ENCODE results near the gene MUS81.
"Not testable (repeated sequence)": the region's sequence is repeated elsewhere in the genome, so short reads cannot be mapped to it uniquely, and the experiment has no call there.

MUS81 gene

GRCh38 chr11:65832231-65832630 lies 28.0 kb upstream of the MUS81 start:
- peak overlapping the region; percentile 5 for H3K4me3 Mint-ChIP-seq
- peaks cover 16% of the 10 kb centered on the region for H3K4me1 Mint-ChIP-seq (ENCODE audit: low read depth)
- DNase-seq (ENCODE audit: low spot score); H3K9me3 Mint-ChIP-seq; H3K27ac Mint-ChIP-seq; H3K36me3 Mint-ChIP-seq (ENCODE audit: low read depth): not testable (repeated sequence)
- H3K27me3 Mint-ChIP-seq (ENCODE audit: low read depth), result peaks cover 16% of the 10 kb centered on the region

GRCh38 chr11:65833297-65834030 lies 26.8 kb upstream of the MUS81 start, which contains the start of gene SNX32:
TSS of gene SNX32 (plus strand) at chr11:65833963. CDS start at chr11:65834066, 103 bp downstream.
- Mint-ChIP-seq H3K4me3 (no peak within 1 kb of the TSS), H3K9me3 (no peaks in the 10 kb centered on the region), H3K27me3 (ENCODE audit: low read depth) (peaks cover 16% of the 10 kb centered on the region), H3K4me1 (ENCODE audit: low read depth) (peaks cover 12% of the 10 kb centered on the region), H3K36me3 (ENCODE audit: low read depth) (no peaks in the 10 kb centered on the region), H3K27ac (no peak within 1 kb of the TSS)
- peak; percentile 94 for DNase-seq (ENCODE audit: low spot score)

GRCh38 chr11:65834202-65834601 lies 26.0 kb upstream of the MUS81 start:
- Mint-ChIP-seq H3K4me3 (no peak overlapping the region), H3K9me3 (no peaks in the 10 kb centered on the region)

GRCh38 chr11:65842144-65842543 lies 18.1 kb upstream of the MUS81 start:
- Mint-ChIP-seq H3K36me3 (ENCODE audit: low read depth) (no peaks in the 10 kb centered on the region), H3K4me1 (ENCODE audit: low read depth) (no peaks in the 10 kb centered on the region), H3K27me3 (ENCODE audit: low read depth) (no peaks in the 10 kb centered on the region), H3K27ac (no peak overlapping the region), H3K9me3 (no peaks in the 10 kb centered on the region), H3K4me3 (no peak overlapping the region)
- no peak for DNase-seq (ENCODE audit: low spot score)

More at GRCh38 chr11:65834202-65834601, 26.0 kb upstream of the MUS81 start:
- DNase-seq (ENCODE audit: low spot score), result no peak
- Mint-ChIP-seq H3K4me1 (ENCODE audit: low read depth) (peaks cover 10% of the 10 kb centered on the region), H3K27ac (no peak overlapping the region), H3K27me3 (ENCODE audit: low read depth) (peaks cover 16% of the 10 kb centered on the region), H3K36me3 (ENCODE audit: low read depth) (no peaks in the 10 kb centered on the region)

- no peak overlapping the region for H3K27ac Mint-ChIP-seq
- no peaks in the 10 kb centered on the region for H3K27me3 Mint-ChIP-seq (ENCODE audit: low read depth)
- no peak overlapping the region for H3K4me3 Mint-ChIP-seq
- DNase-seq (ENCODE audit: low spot score), result no peak
- no peaks in the 10 kb centered on the region for H3K9me3 Mint-ChIP-seq
- no peaks in the 10 kb centered on the region for H3K36me3 Mint-ChIP-seq (ENCODE audit: low read depth)
- H3K4me1 Mint-ChIP-seq (ENCODE audit: low read depth), result no peaks in the 10 kb centered on the region
These were observed 16.4 kb upstream of the MUS81 start for GRCh38 chr11:65843811-65844210.

- H3K4me1 Mint-ChIP-seq (ENCODE audit: low read depth), result no peaks in the 10 kb centered on the region
- no peak overlapping the region for H3K27ac Mint-ChIP-seq
These were observed 15.9 kb upstream of the MUS81 start for GRCh38 chr11:65844231-65844872.

GRCh38 chr11:65847746-65848145 lies 12.5 kb upstream of the MUS81 start:
- no peak overlapping the region for H3K4me3 Mint-ChIP-seq
- peaks cover 2% of the 10 kb centered on the region for H3K4me1 Mint-ChIP-seq (ENCODE audit: low read depth)
- H3K9me3 Mint-ChIP-seq, result peaks cover 8% of the 10 kb centered on the region
- H3K27ac Mint-ChIP-seq, result no peak overlapping the region
- no peaks in the 10 kb centered on the region for H3K27me3 Mint-ChIP-seq (ENCODE audit: low read depth)
- DNase-seq (ENCODE audit: low spot score), result no peak
- peaks cover 26% of the 10 kb centered on the region for H3K36me3 Mint-ChIP-seq (ENCODE audit: low read depth)

More at GRCh38 chr11:65844231-65844872, 15.9 kb upstream of the MUS81 start:
- Mint-ChIP-seq H3K36me3 (ENCODE audit: low read depth) (no peaks in the 10 kb centered on the region), H3K27me3 (ENCODE audit: low read depth) (no peaks in the 10 kb centered on the region), H3K9me3 (no peaks in the 10 kb centered on the region), H3K4me3 (no peak overlapping the region)
- DNase-seq (ENCODE audit: low spot score), result no peak

- H3K4me3 Mint-ChIP-seq; DNase-seq (ENCODE audit: low spot score); H3K27ac Mint-ChIP-seq; H3K4me1 Mint-ChIP-seq (ENCODE audit: low read depth); H3K9me3 Mint-ChIP-seq; H3K27me3 Mint-ChIP-seq (ENCODE audit: low read depth): not testable (repeated sequence)
- H3K36me3 Mint-ChIP-seq (ENCODE audit: low read depth), result peaks cover 34% of the 10 kb centered on the region
These were observed 11.5 kb upstream of the MUS81 start for GRCh38 chr11:65848693-65849092.

- DNase-seq (ENCODE audit: low spot score), result no peak
- Mint-ChIP-seq H3K27me3 (ENCODE audit: low read depth) (no peaks in the 10 kb centered on the region), H3K36me3 (ENCODE audit: low read depth) (peaks cover 41% of the 10 kb centered on the region), H3K4me1 (ENCODE audit: low read depth) (peaks cover 8% of the 10 kb centered on the region), H3K4me3 (no peak overlapping the region), H3K27ac (no peak overlapping the region), H3K9me3 (peaks cover 8% of the 10 kb centered on the region)
These were observed 10.9 kb upstream of the MUS81 start for GRCh38 chr11:65849366-65849765.

- Mint-ChIP-seq H3K27me3 (ENCODE audit: low read depth) (no peaks in the 10 kb centered on the region), H3K4me3 (no peak overlapping the region), H3K9me3 (peaks cover 8% of the 10 kb centered on the region), H3K27ac (no peak overlapping the region), H3K4me1 (ENCODE audit: low read depth) (peaks cover 13% of the 10 kb centered on the region), H3K36me3 (ENCODE audit: low read depth) (peaks cover 45% of the 10 kb centered on the region)
- DNase-seq (ENCODE audit: low spot score), result no peak
These were observed 10.4 kb upstream of the MUS81 start for GRCh38 chr11:65849771-65850216.

GRCh38 chr11:65850217-65851082 lies 9.8 kb upstream of the MUS81 start:
- Mint-ChIP-seq H3K9me3 (peaks cover 8% of the 10 kb centered on the region), H3K27me3 (ENCODE audit: low read depth) (no peaks in the 10 kb centered on the region), H3K36me3 (ENCODE audit: low read depth) (peaks cover 50% of the 10 kb centered on the region), H3K4me1 (ENCODE audit: low read depth) (peaks cover 14% of the 10 kb centered on the region), H3K4me3 (no peak overlapping the region), H3K27ac (no peak overlapping the region)
- DNase-seq (ENCODE audit: low spot score), result no peak

- Mint-ChIP-seq H3K36me3 (ENCODE audit: low read depth) (peaks cover 56% of the 10 kb centered on the region), H3K4me3 (no peak overlapping the region), H3K27ac (no peak overlapping the region), H3K4me1 (ENCODE audit: low read depth) (peaks cover 21% of the 10 kb centered on the region), H3K27me3 (ENCODE audit: low read depth) (no peaks in the 10 kb centered on the region), H3K9me3 (peaks cover 8% of the 10 kb centered on the region)
- DNase-seq (ENCODE audit: low spot score), result no peak
These were observed 9.1 kb upstream of the MUS81 start for GRCh38 chr11:65851083-65851579.

- H3K4me3 Mint-ChIP-seq, result no peak overlapping the region
- H3K4me1 Mint-ChIP-seq (ENCODE audit: low read depth), result peaks cover 28% of the 10 kb centered on the region
- H3K27ac Mint-ChIP-seq, result peak overlapping the region; percentile 55
- H3K9me3 Mint-ChIP-seq, result peaks cover 8% of the 10 kb centered on the region
- no peaks in the 10 kb centered on the region for H3K27me3 Mint-ChIP-seq (ENCODE audit: low read depth)
- peaks cover 65% of the 10 kb centered on the region for H3K36me3 Mint-ChIP-seq (ENCODE audit: low read depth)
- no peak for DNase-seq (ENCODE audit: low spot score)
These were observed 8.3 kb upstream of the MUS81 start for GRCh38 chr11:65851811-65852507.

All from T-helper 2 cell treated with Interferon-gamma antibody and Interleukin-4, amounts not matched to agents 5 μg/mL and 100 μg/mL, for 36 hours (primary cell).